HG03108 (cell line): ENCODE data around the gene ABHD6.
A peak's percentile ranks its signal among the peaks of the same experiment; 100 is the strongest.
"Not testable (repeated sequence)": the region's sequence is repeated elsewhere in the genome, so short reads cannot be mapped to it uniquely, and the experiment has no call there.

Experiments
- ATAC-seq: cut with Tn5 transposase; IDR thresholded peaks from one replicate; pipeline ENCODE4 v1.9.1; 2021; ENCODE audit warnings: moderate library complexity; ENCODE audit not compliant: unreplicated experiment

The ABHD6 gene

DNA sequence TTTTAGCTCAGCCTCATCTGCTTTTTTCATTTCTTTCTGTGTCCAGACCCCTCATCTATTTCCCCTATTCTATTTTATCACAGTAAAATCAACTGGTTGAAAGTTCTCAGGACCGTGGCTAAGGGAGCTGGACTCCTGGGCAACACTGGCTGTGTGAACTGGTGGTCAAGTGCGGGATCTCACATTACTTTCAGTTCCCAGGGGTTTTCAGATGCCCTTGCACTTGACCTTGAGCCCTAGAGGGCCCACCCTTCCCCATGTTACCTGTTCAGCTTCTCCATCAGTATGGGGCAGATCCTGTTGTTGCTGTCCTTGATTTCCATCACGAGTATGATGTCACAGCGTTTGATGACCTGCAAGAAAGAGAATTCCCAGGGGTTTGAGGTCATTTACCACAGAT, 29.6 kb upstream of the ABHD6 start:
- ATAC-seq, result no peak

DNA sequence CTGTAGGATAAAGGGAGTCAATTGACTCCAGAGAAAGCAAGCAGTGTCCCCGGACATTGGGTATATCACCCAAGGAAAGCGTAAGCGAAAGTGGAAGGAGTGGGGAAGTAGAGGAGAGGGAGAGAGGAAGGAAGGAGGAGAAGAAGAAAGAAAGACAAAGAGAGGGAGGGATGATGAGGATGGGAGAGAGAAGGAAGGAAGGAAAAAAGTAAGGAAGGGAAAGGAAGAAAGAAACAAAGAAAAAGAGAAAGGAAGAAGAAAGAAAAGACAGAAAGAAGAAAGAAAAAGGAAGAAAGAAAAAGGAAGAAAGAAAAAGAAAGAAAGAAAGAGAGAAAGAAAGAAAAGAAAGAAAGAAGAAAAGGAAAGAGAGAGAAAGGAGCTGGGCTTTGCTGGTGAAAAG, 27.7 kb upstream of the ABHD6 start:
- ATAC-seq, result no peak

DNA sequence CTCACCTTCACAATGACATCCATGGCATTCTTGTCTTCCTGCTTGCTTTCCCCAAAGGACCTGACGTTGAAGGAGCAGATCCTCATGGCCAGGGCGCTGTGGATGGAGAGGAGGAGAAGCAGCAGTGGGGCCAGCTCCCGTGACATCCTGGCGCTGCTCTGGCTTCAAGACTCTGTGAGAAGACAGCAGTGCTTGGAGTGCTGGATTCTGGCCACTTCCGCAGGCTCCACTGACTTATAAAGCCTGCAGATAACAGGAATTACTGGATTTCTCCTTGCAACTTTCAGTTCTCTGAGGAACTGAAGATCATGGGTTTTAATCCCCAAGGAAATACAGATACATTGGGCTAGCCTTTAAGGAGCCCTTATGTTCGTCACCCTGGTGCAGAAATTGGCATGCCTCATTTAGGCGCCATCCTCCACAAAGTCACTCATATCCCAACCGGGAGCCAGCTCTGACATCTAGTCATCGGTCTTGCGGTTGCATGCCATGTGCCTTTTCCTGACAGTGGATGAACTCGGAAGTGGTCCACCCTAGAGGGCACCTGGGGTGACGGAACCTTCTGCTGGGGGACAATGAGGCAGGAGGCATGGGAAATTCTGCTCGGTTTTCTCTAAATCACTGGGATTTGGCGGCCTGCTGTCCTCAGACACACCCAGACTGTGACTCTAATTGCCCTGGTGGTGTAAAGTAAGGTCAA, 26.7 kb upstream of the ABHD6 start, which contains the start of gene DNASE1L3:
Gene DNASE1L3, minus strand, starts transcription at position 212 of the 700 bp plus-strand sequence. Its CDS starts 66 bp downstream, at position 146.
- no peak for ATAC-seq

DNA sequence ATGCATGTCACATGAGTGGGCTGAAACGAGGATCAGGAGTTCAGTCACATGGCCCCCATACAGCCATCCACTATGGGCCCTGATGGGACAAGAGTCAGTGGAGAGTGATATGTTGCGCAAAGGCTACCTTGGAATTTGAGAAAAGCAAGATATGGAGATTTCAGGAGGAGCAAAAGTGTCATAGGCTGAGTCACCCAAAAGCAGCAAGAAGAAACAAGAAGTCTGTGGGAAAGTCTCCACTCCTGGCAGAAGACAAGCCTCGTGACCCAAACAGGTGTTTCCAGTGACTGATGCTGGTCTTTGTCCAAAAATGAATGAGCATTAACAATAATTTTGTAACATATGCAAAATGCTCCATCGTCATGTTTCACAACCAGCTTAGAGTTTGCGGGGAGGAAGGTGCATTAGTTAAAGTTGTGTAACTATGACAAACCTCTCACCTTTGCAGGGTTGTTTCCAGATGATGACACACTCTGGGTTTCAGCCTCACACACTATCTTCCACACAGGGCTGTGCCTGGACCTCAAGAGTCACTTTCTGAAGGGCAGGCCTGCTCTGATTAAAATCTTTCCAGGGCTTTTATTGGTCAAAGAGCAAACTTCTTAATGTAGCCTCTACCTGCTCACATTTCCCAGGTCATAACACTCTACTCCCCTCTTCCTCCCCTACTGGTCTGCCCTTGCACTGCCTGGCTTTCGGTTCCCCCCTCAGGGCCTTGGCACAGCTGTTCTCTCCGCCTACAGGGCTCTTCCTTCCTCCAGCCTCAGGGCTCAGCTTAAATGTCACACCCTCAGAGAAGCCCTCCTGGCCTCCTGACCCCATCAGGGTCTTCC, 22.9 kb upstream of the ABHD6 start:
- peak; percentile 65 for ATAC-seq

DNA sequence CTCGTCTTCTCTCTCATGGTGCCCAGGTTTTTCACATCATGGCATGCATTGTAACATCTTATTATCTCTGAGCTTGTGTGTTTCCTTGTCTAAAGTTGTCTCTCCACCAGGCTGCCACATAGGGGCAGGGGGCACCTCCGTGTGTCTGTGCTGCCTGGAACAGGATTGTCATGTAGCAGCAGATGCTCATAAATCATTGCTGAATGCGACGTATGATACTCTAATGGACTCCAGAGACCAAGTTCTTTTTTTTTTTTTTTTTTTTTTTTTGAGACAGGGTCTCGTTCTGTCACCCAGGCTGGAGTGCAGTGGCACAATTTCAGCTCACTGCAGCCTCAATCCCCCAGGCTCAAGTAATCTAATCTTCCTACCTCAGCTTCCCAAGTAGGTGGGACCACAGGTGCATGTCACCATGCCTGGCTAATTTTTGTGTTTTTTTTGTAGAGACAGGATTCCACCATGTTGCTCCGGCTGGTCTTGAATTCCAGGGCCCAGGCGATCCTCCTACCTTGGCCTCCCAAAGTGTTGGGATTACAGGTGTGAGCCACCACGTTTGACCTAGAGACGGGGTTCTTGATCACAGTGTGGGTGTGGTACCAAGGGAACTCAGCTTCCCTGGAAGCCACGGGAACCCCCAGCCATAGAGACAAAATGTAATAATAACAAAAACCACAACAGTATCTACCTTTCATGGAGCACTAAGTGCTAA, 22.1 kb upstream of the ABHD6 start:
- no peak for ATAC-seq

DNA sequence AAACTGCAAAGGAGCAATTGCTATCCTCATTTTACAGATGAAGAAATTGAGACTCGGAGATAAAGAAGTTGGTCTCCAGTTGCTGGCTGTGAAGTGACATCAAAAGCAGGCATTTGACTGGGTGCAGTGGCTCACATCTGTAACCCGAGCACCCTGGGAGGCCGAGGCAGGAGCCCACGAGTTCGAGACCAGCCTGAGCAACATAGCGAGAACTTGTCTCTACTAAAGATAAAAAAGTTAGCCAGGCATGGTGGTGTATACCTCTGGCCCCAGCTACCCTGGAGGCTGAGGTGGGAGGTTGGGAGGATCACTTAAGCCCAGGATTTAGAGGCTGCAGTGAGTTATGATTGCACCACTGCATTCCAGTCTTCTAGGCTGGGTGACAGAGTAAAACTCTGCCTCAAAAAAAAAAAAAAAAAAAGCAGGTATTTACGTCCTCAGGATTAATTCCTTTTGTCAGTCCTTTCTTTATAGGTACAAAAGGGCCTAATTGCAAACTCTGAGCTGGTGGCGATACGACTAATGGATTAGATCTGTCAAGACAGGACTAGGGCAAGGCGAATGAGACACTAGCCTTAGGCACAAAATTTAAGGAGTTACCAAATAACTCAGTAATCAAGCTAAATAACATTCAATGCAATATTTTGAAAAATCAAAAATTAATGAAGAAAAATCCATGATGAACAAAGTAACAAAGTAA, 20.9 kb upstream of the ABHD6 start:
- ATAC-seq, result no peak

DNA sequence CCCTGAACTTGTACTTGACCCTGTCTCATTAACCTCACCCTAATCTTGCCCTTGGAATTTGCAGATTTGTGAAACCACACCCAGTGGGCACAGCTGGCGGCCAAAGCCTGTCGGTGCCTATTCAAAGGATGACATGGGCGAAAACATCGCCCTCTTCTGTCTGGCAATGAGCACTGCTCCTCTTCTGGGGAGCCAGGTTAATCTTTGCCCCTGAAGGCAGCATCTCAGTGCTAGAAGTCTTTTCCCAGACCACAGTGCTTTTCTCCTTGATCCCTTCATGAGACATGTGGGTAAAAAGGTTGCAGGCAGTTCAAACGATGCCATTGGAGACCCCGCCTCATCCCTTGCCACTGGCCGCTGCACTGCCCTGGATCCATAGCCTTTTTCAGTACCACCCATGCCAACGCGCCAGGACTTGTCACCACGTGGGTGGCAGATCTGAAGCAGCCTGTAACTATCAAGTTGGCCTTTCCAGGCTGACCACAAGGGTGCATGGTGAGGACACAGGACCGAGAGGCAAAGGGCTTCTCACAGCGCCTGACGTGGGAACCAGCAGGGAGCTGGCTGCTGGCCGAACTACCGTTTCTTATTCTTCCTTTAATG, 20.3 kb upstream of the ABHD6 start:
- peak; percentile 36 for ATAC-seq

DNA sequence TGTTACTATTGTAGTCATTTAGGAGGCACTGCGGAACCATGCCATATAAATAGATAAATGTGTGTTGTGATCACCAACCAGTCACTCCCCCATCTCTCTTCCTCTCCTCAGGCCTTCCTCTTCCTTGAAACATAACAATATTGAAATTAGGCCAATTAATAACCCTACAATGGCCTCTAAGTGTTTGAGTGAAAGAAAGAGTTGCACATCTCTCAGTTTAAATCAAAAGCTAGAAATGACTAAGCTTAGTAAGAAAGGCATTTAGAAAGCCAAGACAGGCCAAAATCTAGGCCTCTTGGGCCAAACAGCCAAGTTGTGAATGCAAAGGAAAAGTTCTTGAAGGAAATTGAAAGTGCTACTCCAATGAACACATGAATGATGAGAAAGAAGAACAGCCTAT, 18.7 kb upstream of the ABHD6 start:
- no peak for ATAC-seq

DNA sequence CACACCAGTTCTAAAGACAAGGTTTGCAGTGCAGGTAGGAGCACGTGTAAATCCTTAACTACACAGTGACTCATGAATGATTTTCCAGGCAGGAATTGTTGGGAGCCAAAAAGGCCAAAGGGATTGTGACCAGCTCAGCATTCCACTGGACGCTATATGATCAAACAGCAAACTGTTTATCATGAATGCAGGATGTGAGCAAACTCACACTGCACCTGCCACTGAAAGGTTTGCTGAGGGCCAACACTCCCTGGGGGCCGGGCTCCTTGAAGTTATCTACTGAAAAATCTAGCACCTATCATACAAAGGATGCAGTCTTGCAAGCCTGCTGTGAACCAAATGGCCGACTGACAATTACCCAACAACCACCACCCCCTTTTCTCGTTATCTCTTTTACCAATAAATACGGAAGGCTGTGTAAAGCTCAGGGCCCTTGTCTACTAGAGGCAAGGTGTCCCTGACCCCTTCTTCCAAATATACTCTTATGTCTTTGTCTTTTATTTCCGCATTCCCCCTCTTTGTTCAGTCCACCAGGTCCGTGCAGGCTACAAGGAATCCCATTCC, 15.3 kb upstream of the ABHD6 start:
- ATAC-seq, result no peak

DNA sequence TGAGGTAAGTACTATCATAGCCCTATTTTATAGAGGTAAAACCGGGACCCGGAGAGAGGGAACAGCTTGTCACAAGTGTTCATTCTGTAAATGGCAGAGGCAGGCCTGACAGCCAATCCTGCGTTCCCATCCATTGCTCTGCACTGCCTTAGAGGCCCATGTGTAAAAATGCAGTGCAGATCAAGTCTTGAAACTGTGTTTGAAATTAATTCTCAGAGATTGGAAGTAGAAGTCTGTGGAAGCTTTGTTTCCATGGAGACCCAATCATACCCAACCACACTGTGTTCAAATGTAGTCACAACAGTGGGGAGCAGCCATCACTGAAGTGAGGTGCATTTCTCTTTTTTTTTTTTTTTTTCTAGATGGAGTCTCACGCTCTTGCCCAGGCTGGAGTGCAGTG, 13.7 kb upstream of the ABHD6 start:
- no peak for ATAC-seq

DNA sequence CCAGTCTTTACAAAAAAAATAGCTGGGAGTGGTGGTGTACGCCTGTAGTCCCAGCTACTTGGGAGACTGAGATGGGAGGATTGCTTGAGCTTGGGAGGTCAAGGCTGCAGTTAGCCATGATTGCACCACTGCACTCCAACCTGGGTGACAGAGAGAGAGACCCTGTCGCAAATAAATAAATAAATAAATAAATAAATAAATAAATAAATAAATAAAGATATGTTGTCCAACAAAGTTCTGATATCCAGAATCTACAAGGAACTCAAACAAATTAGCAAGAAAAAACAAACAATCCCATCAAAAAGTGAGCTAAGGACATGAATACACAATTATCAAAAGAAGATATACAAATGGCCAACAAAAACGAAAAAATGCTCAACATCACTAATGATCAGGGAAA, 9.7 kb upstream of the ABHD6 start:
- not testable (repeated sequence) for ATAC-seq

DNA sequence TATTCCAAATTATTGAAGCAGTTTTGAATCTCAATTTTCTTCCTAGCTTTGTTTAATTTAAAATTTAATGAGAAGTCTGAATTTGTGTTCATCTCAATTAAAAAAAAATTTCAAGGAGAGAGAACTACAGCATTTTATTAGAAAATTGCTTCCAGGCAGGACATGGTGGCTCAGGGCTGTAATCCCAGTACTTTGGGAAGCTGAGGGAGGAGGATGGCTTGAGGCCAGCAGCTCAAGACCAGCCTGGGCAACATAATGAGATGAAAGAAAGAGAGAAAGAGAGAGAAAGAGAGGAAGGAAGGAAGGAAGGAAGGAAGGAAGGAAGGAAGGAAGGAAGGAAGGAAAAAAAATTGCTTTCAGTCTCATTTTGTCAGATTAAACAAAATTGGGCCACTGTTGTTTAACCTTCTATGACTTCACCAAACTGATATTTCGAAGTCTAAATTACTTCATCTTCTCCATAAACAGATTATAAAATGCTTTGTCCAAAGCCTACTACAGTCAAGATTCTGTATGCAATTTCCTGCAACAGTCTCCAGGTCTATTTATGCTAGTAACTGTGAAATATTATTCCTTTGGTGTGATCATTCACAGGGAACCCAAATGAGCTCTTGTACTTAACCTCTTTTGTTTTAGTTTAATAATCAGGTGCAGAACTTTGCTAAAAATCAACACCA, 6.6 kb upstream of the ABHD6 start:
- no peak for ATAC-seq

DNA sequence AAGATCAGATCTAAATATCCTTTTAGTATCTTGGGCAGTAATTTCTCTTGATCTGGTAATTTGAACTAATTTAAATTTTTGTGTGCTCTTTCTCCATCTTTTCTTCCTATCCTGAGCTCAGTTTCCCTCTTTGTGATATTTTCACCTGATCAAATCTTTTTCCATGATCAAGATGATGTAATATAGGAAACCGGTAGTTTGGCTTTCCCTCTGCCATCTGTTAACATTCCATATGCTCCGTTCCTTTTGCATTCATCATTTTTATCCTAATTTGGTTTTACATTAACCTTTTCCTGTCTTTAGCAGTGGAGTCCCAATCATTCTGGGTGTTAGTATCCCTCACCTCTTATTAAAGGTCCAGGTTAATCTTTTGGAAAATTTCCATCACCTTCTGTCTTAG, 5.9 kb upstream of the ABHD6 start:
- ATAC-seq, result no peak

DNA sequence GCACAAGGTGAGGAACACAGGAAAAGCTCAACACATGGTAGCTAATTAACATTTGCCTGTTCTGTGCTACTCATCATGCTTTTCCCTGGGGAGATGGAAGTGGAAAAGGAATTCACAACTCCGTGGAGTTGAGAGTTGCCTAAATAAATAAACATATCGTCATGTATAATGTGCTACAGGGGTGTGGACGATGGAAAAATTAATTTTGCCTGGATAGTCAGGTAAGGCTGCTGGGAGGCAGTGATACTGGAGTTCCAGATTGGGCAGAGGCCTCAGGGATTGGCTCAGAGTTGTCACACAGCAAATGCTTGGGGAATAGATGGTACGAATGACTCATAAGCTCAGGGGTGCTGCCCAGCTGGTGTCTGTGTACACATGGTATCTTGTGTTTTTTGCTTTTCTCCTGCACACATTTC, 3.1 kb upstream of the ABHD6 start:
- no peak for ATAC-seq

DNA sequence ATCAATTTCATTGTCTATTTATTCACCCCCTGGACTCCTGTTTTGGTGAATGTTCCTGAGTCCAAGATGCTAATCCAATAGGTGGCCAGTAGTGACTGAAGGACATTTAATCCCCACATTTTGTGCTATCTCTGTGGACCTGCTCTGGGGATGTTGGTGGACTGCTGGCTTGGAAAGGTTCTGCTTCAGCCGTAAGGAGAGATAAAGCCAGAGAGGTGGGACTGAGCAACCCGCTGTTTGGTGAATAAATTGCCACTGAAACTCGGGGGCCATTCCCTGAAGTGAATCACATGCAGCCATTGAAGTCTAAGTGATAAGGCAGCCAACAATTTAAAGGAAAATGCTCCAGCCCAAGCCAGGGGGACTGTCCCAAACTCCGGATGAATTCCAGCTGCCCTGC, 1.6 kb upstream of the ABHD6 start:
- no peak for ATAC-seq

DNA sequence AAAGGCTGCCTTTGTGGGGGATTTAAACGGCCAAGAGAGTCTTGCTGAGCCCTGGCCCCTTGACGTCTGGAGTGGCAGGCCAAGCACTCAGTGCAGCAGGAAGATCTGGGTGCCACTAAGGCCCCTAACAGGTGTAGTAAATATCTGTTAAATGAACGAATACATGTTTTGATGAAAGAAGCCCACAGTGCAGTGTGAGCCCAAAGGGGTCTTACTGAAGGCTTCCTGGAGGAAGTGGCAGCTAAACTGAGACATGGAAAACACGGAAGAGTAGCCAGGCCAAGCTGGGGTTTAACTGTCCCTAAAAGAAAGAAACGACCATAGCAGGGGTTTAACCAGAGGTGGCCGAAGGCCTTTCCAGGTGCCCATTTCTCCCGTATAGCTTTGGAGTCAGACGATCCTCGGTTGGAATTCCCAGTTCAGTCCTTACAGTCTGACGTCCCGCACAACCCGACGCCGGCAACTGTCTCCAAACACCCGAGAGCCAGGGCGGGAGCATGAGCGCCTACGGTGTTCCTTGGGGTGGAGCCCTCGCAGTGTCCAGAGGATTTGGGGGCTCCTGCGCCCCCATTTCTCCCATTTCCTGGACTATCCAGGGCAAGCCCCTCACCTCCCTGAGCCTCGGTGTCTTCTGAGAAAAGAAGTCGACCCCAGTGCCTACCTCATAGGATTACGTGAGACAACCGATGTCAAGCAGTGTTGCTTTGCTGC, 910 bp upstream of the ABHD6 start:
- no peak for ATAC-seq

DNA sequence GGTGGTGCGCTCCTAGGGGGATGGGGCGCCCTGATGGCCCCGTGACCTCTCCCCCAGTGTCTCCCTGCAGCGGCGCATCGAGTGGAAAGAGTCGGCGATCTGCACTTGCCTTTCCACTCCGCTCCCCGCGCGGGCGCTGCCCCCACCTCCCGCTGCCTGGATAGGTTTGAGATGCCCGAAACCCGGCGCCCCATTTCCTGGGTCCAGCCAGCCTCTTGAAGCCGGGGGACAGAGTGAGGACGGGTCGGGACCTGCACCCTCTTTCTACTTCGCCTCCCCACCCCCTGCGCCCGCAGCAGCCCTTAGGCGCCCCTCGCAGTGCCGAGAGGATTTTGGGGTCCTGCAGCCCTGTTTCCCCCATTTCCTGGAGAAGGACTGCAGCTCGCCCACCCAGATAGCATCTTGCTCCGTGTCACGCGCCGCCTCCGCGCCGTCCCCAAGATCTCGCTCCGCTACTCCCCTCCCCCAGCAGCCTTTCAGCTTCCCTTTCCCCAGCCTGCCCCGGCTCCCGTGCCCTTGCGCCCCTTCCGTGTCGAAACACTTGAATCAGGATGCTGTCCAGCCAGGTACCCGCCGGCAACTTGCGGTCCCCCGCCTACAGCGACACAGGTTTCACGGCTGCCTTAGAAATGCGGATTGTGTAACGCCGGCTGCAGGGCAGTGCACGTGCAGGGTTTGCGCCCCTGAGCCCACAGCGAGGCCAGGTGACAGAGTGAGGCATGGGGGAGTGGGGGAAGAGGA, 519 bp downstream of the ABHD6 start:
- ATAC-seq, result peak; percentile 26

DNA sequence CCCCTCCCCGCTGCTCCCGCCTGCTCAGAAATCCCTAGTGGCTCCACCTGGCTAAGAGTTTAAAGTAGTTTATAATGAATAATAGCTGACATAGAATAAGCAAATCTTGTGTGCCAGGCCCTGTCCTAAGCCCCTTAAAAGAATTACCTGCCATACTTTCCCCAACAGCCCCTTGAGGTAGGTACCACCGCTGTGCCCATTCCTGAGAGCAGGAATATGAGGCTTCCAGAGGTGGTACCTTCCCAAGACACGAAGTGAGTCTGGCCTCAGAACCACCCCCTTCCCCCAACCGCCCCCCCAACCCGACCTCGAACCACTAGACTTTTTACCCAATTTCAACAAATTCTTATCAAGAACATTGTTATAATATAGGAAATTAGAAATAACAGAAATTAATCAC, 1.2 kb downstream of the ABHD6 start:
- no peak for ATAC-seq
